NCI-H446 (cell line): Measurements from ENCODE around the gene PKN2.
"Not testable (repeated sequence)": the region's sequence is repeated elsewhere in the genome, so short reads cannot be mapped to it uniquely, and the experiment has no call there.

Experiments
- DNase-seq, 2 experiments: peaks; one replicate each; lab custom pipeline; 2025; lab: John Stamatoyannopoulos, UW

Gene PKN2

GRCh38 chr1:88880717-88881116 is 196.6 kb downstream of the PKN2 start:
- DNase-seq, result not testable (repeated sequence)

- no peak for DNase-seq
Measured at GRCh38 chr1:88883156-88883555, 199.1 kb downstream of the PKN2 start.
